Kidney tubule cell (primary cell): ENCODE results near the gene DCAF11.

Experiments used
- DNase-seq: peaks from one replicate; pipeline ENCODE4 v3.0.0-alpha.2; 2018; ENCODE audit warnings: low spot score

Gene DCAF11

DNA sequence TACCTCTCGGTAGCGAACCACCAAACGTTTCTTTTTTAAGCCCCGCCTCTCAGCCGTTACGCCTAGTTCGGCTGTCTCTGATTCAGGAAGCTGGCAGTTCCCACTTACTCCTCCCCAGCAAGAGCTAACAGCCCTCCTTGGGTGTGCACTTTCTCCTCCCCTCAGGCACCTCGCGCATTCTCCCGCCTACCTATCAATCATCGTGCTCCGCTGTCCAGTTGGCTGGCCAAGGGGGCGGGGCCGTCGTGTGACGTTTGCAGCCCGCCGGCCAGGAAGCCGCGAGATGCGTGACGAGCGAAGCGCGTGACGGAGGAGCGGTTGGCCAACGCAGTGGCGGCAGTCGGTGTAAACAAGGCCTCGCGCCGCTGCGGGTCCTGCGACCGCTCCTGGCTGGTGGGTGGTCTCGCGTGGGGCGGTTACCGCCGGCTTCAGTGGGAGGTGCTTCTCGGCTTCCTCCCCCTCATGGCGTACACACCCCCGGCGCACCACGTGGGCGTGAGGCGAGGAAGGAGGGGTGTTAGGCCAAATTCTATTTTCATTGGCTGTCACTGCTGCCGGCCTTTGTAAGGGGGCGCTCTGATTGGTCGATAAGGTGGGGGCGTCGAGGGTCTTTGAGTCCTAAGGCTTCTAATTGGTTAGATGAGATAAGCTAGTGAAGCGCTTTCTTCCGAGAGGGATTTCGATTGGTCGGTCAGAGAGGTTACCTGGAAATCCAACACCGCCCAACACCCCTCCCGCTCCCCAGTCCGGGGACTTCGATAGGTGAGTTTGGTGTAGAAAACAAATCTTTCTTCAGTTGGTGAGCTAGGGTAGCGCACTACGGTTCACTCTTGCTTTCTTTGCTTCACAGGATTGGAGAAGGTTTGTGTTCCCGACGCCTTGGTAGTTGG is at the start of gene DCAF11, which contains the start of gene NRL:
Gene DCAF11 (plus strand): TSS at position 246 of the 890 bp plus-strand sequence. CDS start 818 bp downstream, outside the sequence.
Gene NRL (minus strand): TSS at position 418 of the 890 bp plus-strand sequence. CDS start 32,101 bp downstream, outside the sequence.
- peak; percentile 100 for DNase-seq

GRCh38 chr14:24064856-24065255 is 49.7 kb upstream of the DCAF11 start:
- no peak for DNase-seq

DNA sequence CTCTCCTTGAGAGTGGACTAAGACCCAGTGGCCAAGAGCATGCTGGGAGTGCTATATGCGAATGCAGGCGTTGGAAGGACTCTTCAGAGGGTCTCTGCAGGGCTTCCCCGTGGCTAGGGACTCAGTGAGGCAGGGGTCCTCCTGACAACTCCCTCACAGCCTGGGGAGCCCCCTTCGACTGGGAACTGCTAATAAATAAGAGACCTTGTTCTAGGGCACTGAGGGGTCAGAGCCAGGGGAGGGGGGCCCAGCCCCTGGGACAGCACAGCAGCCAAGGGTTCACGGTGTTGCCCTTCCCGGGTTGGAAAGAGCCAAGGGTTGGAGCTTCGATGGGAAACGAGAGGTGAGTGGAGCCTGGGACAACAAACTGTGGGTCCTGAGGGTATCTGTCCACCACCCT is 49.2 kb upstream of the DCAF11 start:
- no peak for DNase-seq

GRCh38 chr14:24066496-24067132 is 48.0 kb upstream of the DCAF11 start:
- no peak for DNase-seq

- DNase-seq = no peak
Measured at GRCh38 chr14:24067133-24068082, 47.2 kb upstream of the DCAF11 start.

DNA sequence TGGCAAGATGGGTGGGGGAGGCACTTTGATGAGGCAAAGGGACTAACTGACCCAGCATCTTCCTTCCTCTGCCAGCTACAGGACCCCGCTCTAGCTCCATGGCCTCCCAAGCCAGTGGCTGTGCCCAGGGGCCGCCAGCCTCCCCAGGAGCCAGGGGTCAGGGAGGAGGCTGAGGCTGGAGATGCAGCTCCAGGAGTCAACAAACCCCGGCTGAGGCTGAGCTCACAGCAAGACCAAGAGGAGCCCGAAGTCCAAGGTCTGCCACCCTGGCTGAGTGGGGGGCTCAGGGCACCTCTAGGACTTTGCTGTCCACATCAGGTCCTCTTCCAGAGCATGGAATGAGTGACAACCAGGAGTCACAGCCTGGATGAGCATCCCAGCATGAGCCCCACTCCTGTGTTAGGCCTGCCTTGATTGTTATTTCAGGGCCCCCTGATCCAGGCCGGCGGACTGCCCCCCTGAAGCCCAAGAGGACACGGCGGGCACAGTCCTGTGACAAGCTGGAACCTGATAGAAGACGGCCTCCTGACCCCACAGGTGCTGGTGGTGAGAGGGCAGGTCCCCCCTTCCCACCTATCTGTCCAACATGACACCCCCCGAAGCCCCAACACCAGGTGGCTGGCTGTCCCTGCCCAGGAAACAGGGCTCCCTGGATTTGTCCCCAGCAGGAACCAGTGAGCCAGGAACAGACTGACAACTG is 45.7 kb upstream of the DCAF11 start:
- DNase-seq = no peak

DNA sequence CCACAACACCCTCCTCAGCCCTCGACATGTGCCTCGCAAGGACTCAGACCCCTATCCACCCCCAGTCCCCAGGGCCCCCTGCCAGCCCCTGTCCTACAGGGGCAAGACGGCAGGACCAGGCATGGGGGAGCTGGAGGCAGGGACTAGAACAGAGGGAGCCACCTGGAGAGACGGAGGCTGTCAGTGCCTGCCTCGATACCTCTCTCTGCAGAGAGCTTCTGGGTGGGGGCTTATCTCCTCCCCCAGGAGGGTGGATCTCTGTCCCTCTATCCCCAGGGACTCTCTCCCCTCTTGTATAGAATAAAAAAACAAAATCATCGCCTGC is 45.2 kb upstream of the DCAF11 start:
- no peak for DNase-seq

GRCh38 chr14:24070285-24071143 is 44.1 kb upstream of the DCAF11 start:
- no peak for DNase-seq

DNA sequence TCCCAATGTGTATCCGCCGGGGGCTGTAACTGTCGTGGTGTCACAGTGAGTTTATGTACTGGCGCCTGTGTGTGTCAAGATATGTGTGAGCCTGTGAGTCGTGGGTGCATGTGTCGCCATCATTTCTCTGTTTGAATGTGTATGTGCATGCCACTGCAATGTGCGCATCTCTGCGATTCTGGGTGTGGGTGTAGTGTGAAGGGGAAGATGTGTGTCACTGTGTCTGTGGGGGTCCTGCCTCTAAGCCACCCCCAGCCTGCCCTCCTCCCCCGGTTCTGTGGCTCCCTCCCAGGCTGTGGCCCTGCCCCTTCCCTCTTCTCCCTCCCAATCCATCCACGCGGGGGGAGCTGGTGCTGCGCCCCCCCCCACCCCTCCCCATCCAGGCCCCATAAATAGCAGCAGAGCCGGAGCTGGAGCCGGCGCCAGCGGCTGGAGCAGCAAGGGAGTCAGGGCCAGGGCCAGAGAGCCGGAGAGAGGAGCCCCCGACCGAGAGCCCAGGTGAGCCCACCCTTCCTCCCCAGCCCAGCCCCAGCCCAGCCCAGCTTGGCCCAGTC is 43.4 kb upstream of the DCAF11 start, which contains the start of gene CPNE6:
Gene CPNE6 (plus strand): TSS at position 419 of the 554 bp plus-strand sequence. CDS start 1,375 bp downstream, outside the sequence.
- no peak for DNase-seq

GRCh38 chr14:24071836-24072430 is 42.6 kb upstream of the DCAF11 start:
- no peak for DNase-seq

- DNase-seq = no peak
Measured at GRCh38 chr14:24072436-24072835, 42.1 kb upstream of the DCAF11 start.

GRCh38 chr14:24072881-24073877 is 41.4 kb upstream of the DCAF11 start:
- no peak for DNase-seq

GRCh38 chr14:24074625-24075484 is 39.7 kb upstream of the DCAF11 start:
- DNase-seq = no peak

- no peak for DNase-seq
Measured at GRCh38 chr14:24075485-24076301, 38.9 kb upstream of the DCAF11 start.

- DNase-seq = no peak
Measured at GRCh38 chr14:24076302-24076601, 38.3 kb upstream of the DCAF11 start.

DNA sequence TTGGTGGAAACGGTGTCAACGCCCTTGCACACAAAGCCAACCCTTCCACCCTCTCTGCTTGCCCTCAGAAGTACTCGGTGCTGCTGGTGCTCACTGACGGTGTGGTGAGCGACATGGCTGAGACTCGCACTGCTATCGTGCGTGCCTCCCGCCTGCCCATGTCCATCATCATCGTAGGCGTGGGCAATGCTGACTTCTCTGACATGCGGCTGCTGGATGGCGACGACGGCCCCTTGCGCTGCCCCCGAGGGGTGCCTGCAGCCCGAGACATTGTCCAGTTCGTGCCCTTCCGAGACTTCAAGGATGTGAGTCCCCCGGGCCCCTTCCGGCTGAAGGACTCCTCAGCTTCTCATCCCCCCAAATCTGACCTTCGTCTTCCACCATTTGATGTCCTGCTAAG is 37.5 kb upstream of the DCAF11 start:
- no peak for DNase-seq

GRCh38 chr14:24078146-24078545 is 36.4 kb upstream of the DCAF11 start:
- DNase-seq = no peak
